B cell (primary cell): ENCODE measurements around the gene GALNT18. TPM values are rescaled to one million over a fixed set of nuclear protein-coding genes. Genes with fewer than 3 reads are reported as not detected.

Experiments used
- ATAC-seq: fragments of 200-7000 bp; cut with Tn5 transposase; one replicate; pipeline ENCODE4 v1.10.0; 2021; ENCODE audit warnings: low read depth, mild to moderate bottlenecking, moderate number of reproducible peaks, moderate library complexity
- CTCF ChIA-PET: fragments of 350-600 bp; sonication (Branson Sonifier 250); formaldehyde crosslinking; loops from one replicate; lab custom pipeline; 2021; ENCODE audit warnings: antibody characterized with exemption, inconsistent platforms; lab: Charles Lee
- POLR2A ChIA-PET: fragments of 350-600 bp; sonication (Branson Sonifier 250); formaldehyde crosslinking; loops from one replicate; lab custom pipeline; 2021; ENCODE audit warnings: antibody characterized with exemption; lab: Charles Lee
- DNase-seq: peaks from one replicate; pipeline ENCODE4 v3.0.0; 2013
- H2AFZ ChIP-seq: 2 replicates; pipeline ENCODE4 v1.6.1; 2012; ENCODE audit warnings: mild to moderate bottlenecking, low read depth, low read length; ENCODE audit not compliant: insufficient read depth, poor library complexity, severe bottlenecking
- H3K27ac ChIP-seq, 2 donors: 1 replicate in 1 of 2; 2 replicates in 1 of 2; pipeline ENCODE4 v1.5.1; 2012 to 2013; ENCODE audit warnings: low read length in 2 of 2, mild to moderate bottlenecking in 2 of 2, moderate library complexity in 1 of 2
- H3K27me3 ChIP-seq, 4 experiments: fragments of 200-600 bp in 1 of 4; sonication (generic) in 1 of 4; replicated peaks in 1 of 4; 1 replicate in 2 of 4; 2 replicates in 2 of 4; pipeline versions ENCODE4 v1.6.1 to v1.7.0; 2013 to 2016; ENCODE audit warnings: low read length in 3 of 4, mild to moderate bottlenecking in 2 of 4, mixed read lengths in 1 of 4, moderate library complexity in 1 of 4; ENCODE audit not compliant: insufficient read depth in 4 of 4, control insufficient read depth in 3 of 4; ENCODE audit errors: control extremely low read depth in 1 of 4
- H3K36me3 ChIP-seq, 2 experiments: replicated peaks in 1 of 2; 1 replicate in 1 of 2; 2 replicates in 1 of 2; pipeline versions ENCODE4 v1.6.1 to v1.7.1; 2013; ENCODE audit warnings: low read length in 1 of 2; ENCODE audit not compliant: insufficient read depth in 2 of 2, control insufficient read depth in 1 of 2; ENCODE audit errors: control extremely low read depth in 1 of 2, extremely low read depth in 1 of 2
- H3K4me1 ChIP-seq, 2 donors: fragments of 200-600 bp in 1 of 2; sonication (generic) in 1 of 2; 1 replicate in 1 of 2; 2 replicates in 1 of 2; pipeline versions ENCODE4 v1.5.1 to v1.6.1; 2013 to 2017; ENCODE audit warnings: low read length in 2 of 2; ENCODE audit not compliant: control insufficient read depth in 2 of 2, insufficient read depth in 2 of 2
- H3K4me2 ChIP-seq: replicated peaks from 2 replicates; pipeline ENCODE3; 2012; ENCODE audit warnings: mild to moderate bottlenecking, low read depth, low read length; ENCODE audit not compliant: poor library complexity, severe bottlenecking
- H3K4me3 ChIP-seq, 5 experiments: fragments of 200-600 bp in 1 of 5; sonication (generic) in 1 of 5; 1 replicate in 3 of 5; 2 replicates in 2 of 5; pipeline versions ENCODE4 v1.5.1 to v1.7.0; 2011 to 2016; ENCODE audit warnings: low read length in 4 of 5, mild to moderate bottlenecking in 4 of 5, low read depth in 2 of 5, control low read depth in 1 of 5, moderate library complexity in 1 of 5; ENCODE audit not compliant: insufficient read depth in 1 of 5; ENCODE audit errors: control extremely low read depth in 1 of 5, extremely low read depth in 1 of 5
- H3K79me2 ChIP-seq: fragments of 200-600 bp; sonication (generic); one replicate; pipeline ENCODE4 v1.6.0; 2016; ENCODE audit warnings: low read length; ENCODE audit not compliant: control insufficient read depth, insufficient read depth
- H3K9ac ChIP-seq: fragments of 200-600 bp; sonication (generic); 2 replicates; pipeline ENCODE4 v1.6.1; 2017; ENCODE audit warnings: mild to moderate bottlenecking, low read length, moderate library complexity
- H3K9me3 ChIP-seq, 3 donors: one replicate each; pipeline versions ENCODE4 v1.6.1 to v1.7.1; 2013; ENCODE audit warnings: low read length in 2 of 3; ENCODE audit not compliant: control insufficient read depth in 2 of 3, insufficient read depth in 1 of 3; ENCODE audit errors: control extremely low read depth in 1 of 3
- H4K20me1 ChIP-seq: 2 replicates; pipeline ENCODE4 v1.6.0; 2012; ENCODE audit warnings: mild to moderate bottlenecking, low read length; ENCODE audit not compliant: insufficient read depth, control insufficient read depth, poor library complexity, severe bottlenecking
- H3K27ac Mint-ChIP-seq: one replicate; pipeline ENCODE4 v1.8.0; 2021; ENCODE audit warnings: mixed read lengths
- H3K27me3 Mint-ChIP-seq: one replicate; pipeline ENCODE4 v1.8.0; 2021; ENCODE audit warnings: mixed read lengths
- H3K4me1 Mint-ChIP-seq: one replicate; pipeline ENCODE4 v1.8.0; 2021; ENCODE audit warnings: mixed read lengths
- H3K4me3 Mint-ChIP-seq: one replicate; pipeline ENCODE4 v1.8.0; 2021; ENCODE audit warnings: mixed read lengths
- H3K9me3 Mint-ChIP-seq: one replicate; pipeline ENCODE4 v1.8.0; 2022; ENCODE audit warnings: mixed read lengths; ENCODE audit not compliant: insufficient read depth
- CTCF ChIP-seq: fragments of 200-600 bp; IDR thresholded peaks from one replicate; pipeline ENCODE4 v1.8.0; 2022; ENCODE audit warnings: antibody characterized with exemption, mild to moderate bottlenecking
- EZH2 ChIP-seq: IDR thresholded peaks from 2 replicates; pipeline ENCODE4 v1.6.1; 2012; ENCODE audit warnings: borderline replicate concordance, low read depth, mild to moderate bottlenecking, moderate library complexity, low read length; ENCODE audit not compliant: insufficient read depth, poor library complexity, severe bottlenecking
- WGBS: methylation state at CpG from one replicate; pipeline ENCODE4 v1.1.5; 2013; ENCODE audit warnings: missing lambda C conversion rate; ENCODE audit not compliant: insufficient coverage; 5-methylcytosine and 5-hydroxymethylcytosine counted together
- intact Hi-C: fragments of 100-400 bp; cut with micrococcal nuclease; formaldehyde crosslinking; loops from one replicate; pipeline ENCODE4 v1.10.0; 2022
- polyA plus RNA-seq: library from polyadenylated mRNA; depleted of rRNA; stranded (reverse); fragments of >200 nt; gene quantifications from 2 replicates; pipeline ENCODE4 v1.2.3, GENCODE V29; 2012
- total RNA-seq, 2 donors: library from RNA; stranded (reverse); fragments of 120-200 nt in 1 of 2; gene quantifications; 1 replicate in 1 of 2; 2 replicates in 1 of 2; pipeline versions ENCODE4 v1.2.3 to v1.2.4, GENCODE V29; 2013 to 2022

Gene GALNT18
- total and polyA plus RNA-seq, 2 donors (not counting 1 experiment from before 2014, with no cell fraction given) = not detected

- Histone ChIP-seq H3K27me3 (no peaks in the 10 kb centered on the region), H3K79me2 (no peaks in the 10 kb centered on the region), H2AFZ (no peak overlapping the region), H3K4me3 (no peak overlapping the region), H3K36me3 (no peaks in the 10 kb centered on the region), H3K9me3 (no peaks in the 10 kb centered on the region), H3K4me1 (no peaks in the 10 kb centered on the region), H4K20me1 (no peaks in the 10 kb centered on the region), H3K4me2 (no peak overlapping the region), H3K27ac (no peak overlapping the region), H3K9ac (no peak overlapping the region)
- Mint-ChIP-seq H3K27me3 (no peaks in the 10 kb centered on the region), H3K4me1 (no peaks in the 10 kb centered on the region), H3K27ac (no peak overlapping the region), H3K4me3 (no peak overlapping the region), H3K9me3 (no peaks in the 10 kb centered on the region)
- DNase-seq (no peak), ATAC-seq (no peak)
- ChIA-PET POLR2A (no interaction called here), CTCF (no interaction called here)
- no peak for TF ChIP-seq CTCF
- TF ChIP-seq EZH2 = no peak
- 76% methylated on average over 6 of the region's 6 CpGs for WGBS
- intact Hi-C loops = no loop called here
Measured at GRCh38 chr11:11446967-11447366, 174.8 kb downstream of the GALNT18 start.

DNA sequence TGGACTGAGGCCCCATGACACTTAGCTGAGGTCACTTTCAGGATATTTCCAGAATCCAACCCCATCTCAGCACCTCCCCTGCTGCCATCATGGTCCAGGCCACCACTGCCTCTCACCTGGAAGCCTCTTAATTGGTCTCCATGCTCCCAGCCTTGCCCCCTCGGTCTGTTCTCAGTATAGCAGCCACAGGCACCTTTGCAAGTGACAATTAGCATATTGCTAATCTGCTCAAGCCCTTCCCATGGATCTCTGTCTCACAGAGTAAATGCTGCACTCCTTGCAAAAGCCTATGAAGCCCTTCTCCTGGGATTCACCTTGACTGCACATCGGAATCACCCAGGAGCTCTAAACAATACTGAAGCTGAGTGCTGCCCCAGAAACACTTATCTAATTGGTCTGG is 175.2 kb downstream of the GALNT18 start:
- DNase-seq (no peak), ATAC-seq (no peak)
- H3K27ac Mint-ChIP-seq = no peak overlapping the region
- ChIA-PET POLR2A (no interaction called here), CTCF (no interaction called here)
- H3K4me3 ChIP-seq = no peak overlapping the region
- no peaks in the 10 kb centered on the region for H3K79me2 ChIP-seq
- H3K36me3 ChIP-seq = no peaks in the 10 kb centered on the region
- TF ChIP-seq EZH2 = no peak
- TF ChIP-seq CTCF = no peak
- H3K9me3 ChIP-seq = no peaks in the 10 kb centered on the region
- WGBS = 77% methylated on average over 2 of the region's 2 CpGs
- no peaks in the 10 kb centered on the region for H4K20me1 ChIP-seq
- H3K4me1 ChIP-seq = no peaks in the 10 kb centered on the region
- H3K4me2 ChIP-seq = no peak overlapping the region
- no peaks in the 10 kb centered on the region for H3K27me3 Mint-ChIP-seq
- H3K27ac ChIP-seq = no peak overlapping the region
- intact Hi-C loops = no loop called here
- H3K9me3 Mint-ChIP-seq = no peaks in the 10 kb centered on the region
- H3K4me3 Mint-ChIP-seq = no peak overlapping the region
- no peaks in the 10 kb centered on the region for H3K4me1 Mint-ChIP-seq
- H3K27me3 ChIP-seq = no peaks in the 10 kb centered on the region
- H2AFZ ChIP-seq = no peak overlapping the region
- H3K9ac ChIP-seq = no peak overlapping the region
